Measurements from ENCODE around the gene NRCAM.

Gene NRCAM

GRCh38 chr7:108193594-108194498, 262.4 kb downstream of the NRCAM start:
- no peak for DNase-seq
- no peaks in the 10 kb centered on the region for H3K27me3 ChIP-seq (ENCODE audit: insufficient read depth, low read depth, severe bottlenecking)
- H3K27ac ChIP-seq: no peak overlapping the region
- no peak for TF ChIP-seq CTCF (IDR thresholded peaks at IDR 0.05; ENCODE audit: low read depth, low read length)
- H3K9me3 ChIP-seq (ENCODE audit: severe bottlenecking): no peaks in the 10 kb centered on the region
- H3K4me3 ChIP-seq (ENCODE audit: low read depth, low read length): no peak overlapping the region
- H3K36me3 ChIP-seq: no peaks in the 10 kb centered on the region

GRCh38 chr7:108190891-108191290, 265.3 kb downstream of the NRCAM start:
- H3K27ac ChIP-seq: no peak overlapping the region
- no peaks in the 10 kb centered on the region for H3K9me3 ChIP-seq (ENCODE audit: severe bottlenecking)
- DNase-seq: no peak
- H3K27me3 ChIP-seq (ENCODE audit: insufficient read depth, low read depth, severe bottlenecking): no peaks in the 10 kb centered on the region
- H3K36me3 ChIP-seq: no peaks in the 10 kb centered on the region
- no peak for TF ChIP-seq CTCF (IDR thresholded peaks at IDR 0.05; ENCODE audit: low read depth, low read length)
- no peak overlapping the region for H3K4me3 ChIP-seq (ENCODE audit: low read depth, low read length)

- Histone ChIP-seq H3K4me3 (ENCODE audit: low read depth, low read length) (no peak overlapping the region), H3K36me3 (no peaks in the 10 kb centered on the region), H3K27me3 (ENCODE audit: insufficient read depth, low read depth, severe bottlenecking) (no peaks in the 10 kb centered on the region), H3K27ac (no peak overlapping the region), H3K9me3 (ENCODE audit: severe bottlenecking) (no peaks in the 10 kb centered on the region)
- no peak for DNase-seq
- TF ChIP-seq CTCF (IDR thresholded peaks at IDR 0.05; ENCODE audit: low read depth, low read length): no peak
These were observed 266.4 kb downstream of the NRCAM start for GRCh38 chr7:108189733-108190388.

GRCh38 chr7:108188724-108189123, 267.5 kb downstream of the NRCAM start:
- H3K27me3 ChIP-seq (ENCODE audit: insufficient read depth, low read depth, severe bottlenecking): no peaks in the 10 kb centered on the region
- TF ChIP-seq CTCF (IDR thresholded peaks at IDR 0.05; ENCODE audit: low read depth, low read length): no peak
- no peaks in the 10 kb centered on the region for H3K9me3 ChIP-seq (ENCODE audit: severe bottlenecking)

GRCh38 chr7:108181073-108181985, 274.9 kb downstream of the NRCAM start:
- Histone ChIP-seq H3K9me3 (ENCODE audit: severe bottlenecking) (no peaks in the 10 kb centered on the region), H3K27ac (no peak overlapping the region), H3K36me3 (no peaks in the 10 kb centered on the region), H3K27me3 (ENCODE audit: insufficient read depth, low read depth, severe bottlenecking) (no peaks in the 10 kb centered on the region), H3K4me3 (ENCODE audit: low read depth, low read length) (no peak overlapping the region)
- no peak for DNase-seq
- peak; percentile 38; the same call in 1 of the 2 replicates for TF ChIP-seq CTCF (IDR thresholded peaks at IDR 0.05; ENCODE audit: low read depth, low read length)

More at GRCh38 chr7:108188724-108189123, 267.5 kb downstream of the NRCAM start:
- no peak for DNase-seq
- Histone ChIP-seq H3K27ac (no peak overlapping the region), H3K36me3 (no peaks in the 10 kb centered on the region), H3K4me3 (ENCODE audit: low read depth, low read length) (no peak overlapping the region)

Measured in WERI-Rb-1 (cell line).